Esophagus squamous epithelium (tissue), 4 donors: ENCODE measurements around the gene FGF11.

ENCODE experiments used
- POLR2A ChIP-seq, 4 donors: fragments of 450-650 bp; IDR thresholded peaks; one replicate each; pipeline ENCODE4 v1.6.1; 2017; ENCODE audit warnings: antibody characterized with exemption in 4 of 4, mild to moderate bottlenecking in 4 of 4, moderate library complexity in 3 of 4
- TF ChIP-seq, protein P1 (sequence below), 6 experiments: fragments of 450-650 bp in 4 of 6; fragments of 200-600 bp in 2 of 6; sonication (generic) in 2 of 6; IDR thresholded peaks; one replicate each; pipeline ENCODE4 v1.5.1; 2016 to 2019; ENCODE audit warnings: antibody characterized with exemption in 6 of 6, mild to moderate bottlenecking in 4 of 6, moderate library complexity in 4 of 6

- TF ChIP-seq, protein P1, sequence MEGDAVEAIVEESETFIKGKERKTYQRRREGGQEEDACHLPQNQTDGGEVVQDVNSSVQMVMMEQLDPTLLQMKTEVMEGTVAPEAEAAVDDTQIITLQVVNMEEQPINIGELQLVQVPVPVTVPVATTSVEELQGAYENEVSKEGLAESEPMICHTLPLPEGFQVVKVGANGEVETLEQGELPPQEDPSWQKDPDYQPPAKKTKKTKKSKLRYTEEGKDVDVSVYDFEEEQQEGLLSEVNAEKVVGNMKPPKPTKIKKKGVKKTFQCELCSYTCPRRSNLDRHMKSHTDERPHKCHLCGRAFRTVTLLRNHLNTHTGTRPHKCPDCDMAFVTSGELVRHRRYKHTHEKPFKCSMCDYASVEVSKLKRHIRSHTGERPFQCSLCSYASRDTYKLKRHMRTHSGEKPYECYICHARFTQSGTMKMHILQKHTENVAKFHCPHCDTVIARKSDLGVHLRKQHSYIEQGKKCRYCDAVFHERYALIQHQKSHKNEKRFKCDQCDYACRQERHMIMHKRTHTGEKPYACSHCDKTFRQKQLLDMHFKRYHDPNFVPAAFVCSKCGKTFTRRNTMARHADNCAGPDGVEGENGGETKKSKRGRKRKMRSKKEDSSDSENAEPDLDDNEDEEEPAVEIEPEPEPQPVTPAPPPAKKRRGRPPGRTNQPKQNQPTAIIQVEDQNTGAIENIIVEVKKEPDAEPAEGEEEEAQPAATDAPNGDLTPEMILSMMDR (IDR thresholded peaks at IDR 0.05) = no peak
- TF ChIP-seq POLR2A (IDR thresholded peaks at IDR 0.05) = no peak
Measured at GRCh38 chr17:7437369-7437863, 1.9 kb upstream of the FGF11 start.
